ENCODE measurements around the gene UBR3.
"Not testable (repeated sequence)": the region's sequence is repeated elsewhere in the genome, so short reads cannot be mapped to it uniquely, and the experiment has no call there.

The UBR3 gene

DNA sequence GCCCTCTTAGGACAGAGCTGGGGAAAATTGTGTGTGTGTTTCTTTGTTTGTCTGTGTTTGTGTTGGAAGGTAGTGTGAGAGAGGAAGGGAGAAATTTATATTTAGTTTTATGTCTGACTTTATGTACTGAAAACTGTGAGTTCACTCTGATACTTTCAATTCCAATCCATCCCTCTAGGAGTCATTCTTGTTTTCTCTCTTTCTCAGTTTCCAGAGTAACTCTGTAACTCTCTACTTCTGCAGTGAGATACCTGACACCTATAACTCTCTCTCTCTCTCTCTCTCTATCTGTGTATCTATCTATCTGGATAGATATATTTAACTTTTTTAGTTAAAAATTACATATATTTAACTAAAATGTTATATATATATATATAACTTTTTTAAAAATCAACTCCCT is 128.7 kb downstream of the UBR3 start:
- DNase-seq: no peak

DNA sequence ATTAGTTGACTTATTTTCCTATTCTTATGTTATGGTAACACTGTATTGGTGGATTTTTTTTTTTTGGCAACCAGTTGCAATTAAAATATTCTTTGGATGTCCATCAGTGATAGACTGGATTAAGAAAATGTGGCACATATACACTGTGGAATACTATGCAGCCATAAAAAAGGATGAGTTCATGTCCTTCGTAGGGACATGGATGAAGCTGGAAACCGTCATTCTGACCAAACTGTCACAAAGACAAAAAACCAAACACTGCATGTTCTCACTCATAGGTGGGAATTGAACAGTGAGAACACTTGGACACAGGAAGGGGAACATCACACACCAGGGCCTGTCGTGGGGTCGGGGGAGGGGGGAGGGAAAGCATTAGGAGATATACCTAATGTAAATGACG is 130.0 kb downstream of the UBR3 start:
- not testable (repeated sequence) for DNase-seq

DNA sequence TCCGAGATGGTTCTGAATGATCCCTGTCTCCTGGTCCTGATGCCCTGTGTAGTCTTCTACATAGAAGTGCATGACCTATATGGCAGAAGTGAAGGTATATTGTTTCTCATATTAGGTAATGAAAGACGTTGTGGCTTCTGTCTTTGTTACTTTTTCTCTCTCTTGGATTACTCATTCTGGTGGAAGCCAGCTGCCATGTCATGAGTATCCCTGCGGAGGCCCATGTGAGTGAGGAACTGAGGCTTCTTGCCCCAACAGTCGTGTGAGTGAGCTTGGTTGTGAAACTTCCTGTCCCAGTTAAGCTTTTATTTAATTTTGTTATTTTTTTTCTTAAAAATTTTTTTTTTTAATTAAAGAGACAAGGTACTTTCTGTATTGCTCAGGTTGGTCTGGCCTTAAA is 134.7 kb downstream of the UBR3 start:
- DNase-seq: no peak

DNA sequence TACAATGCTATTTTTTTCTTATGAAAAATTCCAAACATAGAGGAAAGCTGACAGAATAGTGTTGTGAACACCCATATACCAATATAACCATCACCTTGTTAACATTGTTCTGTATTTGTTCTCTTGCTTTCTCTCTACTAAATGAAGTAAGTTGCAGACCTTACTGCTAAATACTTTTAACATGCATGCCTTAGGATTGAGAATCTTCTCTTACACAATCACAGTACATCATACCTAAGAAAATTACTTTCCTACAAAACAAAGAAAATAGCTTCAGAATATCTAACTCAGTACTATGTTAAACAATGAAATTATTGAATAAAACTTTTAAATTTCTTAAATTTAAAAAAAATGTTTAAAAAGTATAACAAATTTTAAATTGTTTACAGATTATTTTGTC is 136.5 kb downstream of the UBR3 start:
- DNase-seq: no peak

DNA sequence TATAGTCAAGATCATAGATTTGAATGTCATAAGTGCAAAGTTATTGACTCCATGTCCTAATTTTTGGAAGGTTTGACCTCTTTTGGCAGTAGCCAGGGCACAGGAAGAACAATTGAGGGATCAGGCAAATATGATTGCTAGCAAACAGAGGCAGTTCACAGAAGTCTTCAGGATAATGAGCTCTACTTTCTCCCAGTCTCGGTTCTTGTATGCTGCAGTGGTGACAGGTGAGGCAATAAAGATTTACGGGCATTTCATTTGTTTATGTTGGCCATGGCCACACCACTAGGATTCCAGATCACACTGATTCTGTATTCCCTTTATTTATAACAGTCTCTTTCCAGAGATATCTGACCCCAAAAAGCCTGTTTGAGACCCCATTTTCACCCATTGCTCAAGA is 137.5 kb downstream of the UBR3 start:
- DNase-seq: no peak

DNA sequence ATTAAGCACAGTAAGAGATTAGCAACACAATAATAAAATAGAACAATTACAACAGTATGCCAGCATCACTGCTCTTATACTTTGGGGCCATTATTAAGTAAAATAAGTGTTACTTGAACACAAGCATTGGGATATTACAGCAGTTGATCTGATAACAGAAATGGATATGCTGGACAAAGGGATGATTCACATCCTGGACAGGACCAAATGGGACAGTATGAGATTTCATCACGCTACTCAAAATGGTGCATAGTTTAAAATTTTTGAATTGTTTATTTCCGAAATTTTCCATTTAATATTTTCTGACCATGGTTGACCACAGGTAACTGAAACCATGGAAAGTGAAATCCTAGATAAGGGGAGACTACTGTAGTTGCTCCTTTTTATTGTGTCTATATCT is 138.2 kb downstream of the UBR3 start:
- no peak for DNase-seq

DNA sequence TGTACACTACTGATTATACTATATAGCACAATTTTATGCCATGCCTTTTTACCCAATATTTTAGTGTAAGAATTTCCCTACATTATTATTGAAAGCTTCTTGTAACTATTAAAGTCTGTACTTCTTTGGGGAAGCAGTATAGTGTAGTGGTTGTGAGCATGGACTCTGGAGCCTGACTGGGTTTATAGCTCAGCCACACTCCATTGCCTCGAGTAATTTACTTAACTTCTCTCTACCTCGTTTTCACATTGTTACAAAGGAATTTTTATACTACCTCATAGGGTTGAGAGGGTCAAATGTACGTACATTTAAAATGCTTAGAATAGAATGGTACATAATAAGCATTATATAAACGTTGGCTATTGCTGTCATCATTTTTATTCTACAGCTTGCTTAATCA is 139.2 kb downstream of the UBR3 start:
- no peak for DNase-seq

DNA sequence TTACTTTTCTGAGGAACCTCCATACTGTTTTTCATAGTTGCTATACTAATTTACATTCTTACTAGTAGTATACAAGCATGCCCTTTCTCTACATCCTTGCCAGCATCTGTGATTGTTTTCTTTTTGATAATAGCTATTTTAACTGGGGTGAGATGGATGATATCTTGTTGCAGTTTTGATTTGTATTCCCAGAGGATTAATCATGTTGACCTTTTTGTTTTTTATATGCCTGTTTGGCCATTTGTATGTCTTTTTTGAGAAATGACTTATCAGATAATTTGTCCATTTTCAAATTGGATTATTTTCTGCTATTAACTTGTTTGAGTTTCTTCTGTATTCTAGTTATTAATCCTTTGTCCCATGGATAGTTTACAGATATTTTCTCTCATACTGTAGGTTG is 141.5 kb downstream of the UBR3 start:
- no peak for DNase-seq

DNA sequence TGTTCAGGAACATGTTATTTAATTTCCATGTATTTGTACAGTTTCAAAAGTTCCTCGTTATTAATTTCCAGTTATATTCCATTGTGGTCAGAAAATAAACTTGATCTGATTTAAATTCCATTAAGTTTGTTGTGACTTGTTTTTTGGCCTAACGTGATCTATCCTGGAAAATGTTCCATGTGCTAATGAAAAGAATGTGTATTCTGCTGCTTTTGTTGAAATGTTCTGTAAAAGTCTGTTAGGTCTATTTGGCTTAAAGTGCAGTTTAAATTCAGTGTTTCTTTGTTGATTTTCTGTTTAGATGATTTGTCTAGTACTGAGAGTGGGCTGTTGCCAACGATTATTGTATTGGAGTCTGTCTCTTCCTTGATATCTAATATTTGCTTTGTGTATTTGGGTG is 148.0 kb downstream of the UBR3 start:
- no peak for DNase-seq

DNA sequence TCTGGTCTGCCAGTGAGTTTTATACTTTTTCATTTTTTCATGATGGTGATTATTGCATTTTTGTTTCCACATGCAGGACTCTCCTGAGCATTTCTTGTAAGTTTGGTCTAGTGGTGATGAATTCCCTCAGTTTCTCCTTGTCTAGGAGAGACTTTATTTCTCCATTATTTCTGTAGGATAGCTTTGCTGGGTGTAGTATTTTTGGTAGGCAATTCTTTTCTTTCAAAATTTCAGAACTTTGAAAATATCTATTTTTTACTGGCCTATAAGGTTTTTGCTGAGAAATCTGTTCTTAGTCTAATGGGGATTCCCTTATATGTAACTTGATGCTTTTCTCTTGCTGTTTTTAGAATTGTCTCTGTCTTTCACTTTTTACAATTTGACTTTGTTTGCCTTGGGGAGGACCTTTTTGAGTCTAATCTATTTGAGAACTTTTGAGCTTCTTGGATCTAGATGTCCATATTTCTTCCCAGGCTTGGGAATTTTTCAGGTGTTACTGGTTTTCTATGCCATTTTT is 149.1 kb downstream of the UBR3 start:
- DNase-seq: no peak

DNA sequence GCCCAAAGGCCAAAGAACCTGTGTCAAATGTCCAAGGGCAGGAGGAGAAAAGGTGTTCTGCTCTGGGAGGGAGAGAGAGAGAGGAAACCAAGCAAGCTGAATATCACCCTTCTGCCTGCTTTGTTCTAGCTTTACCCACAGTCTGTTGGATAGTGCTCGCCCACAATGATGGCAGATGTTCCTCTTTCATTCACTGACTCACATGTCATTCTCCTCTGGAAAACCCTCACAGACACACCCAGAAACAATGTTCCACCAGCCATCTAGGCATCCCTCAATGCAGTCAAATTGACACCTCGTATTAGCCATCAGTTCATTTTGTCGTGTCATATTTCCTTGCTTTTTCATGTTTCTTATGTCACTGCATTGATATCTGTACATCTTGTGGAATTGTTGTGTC is 150.3 kb downstream of the UBR3 start:
- DNase-seq: no peak

DNA sequence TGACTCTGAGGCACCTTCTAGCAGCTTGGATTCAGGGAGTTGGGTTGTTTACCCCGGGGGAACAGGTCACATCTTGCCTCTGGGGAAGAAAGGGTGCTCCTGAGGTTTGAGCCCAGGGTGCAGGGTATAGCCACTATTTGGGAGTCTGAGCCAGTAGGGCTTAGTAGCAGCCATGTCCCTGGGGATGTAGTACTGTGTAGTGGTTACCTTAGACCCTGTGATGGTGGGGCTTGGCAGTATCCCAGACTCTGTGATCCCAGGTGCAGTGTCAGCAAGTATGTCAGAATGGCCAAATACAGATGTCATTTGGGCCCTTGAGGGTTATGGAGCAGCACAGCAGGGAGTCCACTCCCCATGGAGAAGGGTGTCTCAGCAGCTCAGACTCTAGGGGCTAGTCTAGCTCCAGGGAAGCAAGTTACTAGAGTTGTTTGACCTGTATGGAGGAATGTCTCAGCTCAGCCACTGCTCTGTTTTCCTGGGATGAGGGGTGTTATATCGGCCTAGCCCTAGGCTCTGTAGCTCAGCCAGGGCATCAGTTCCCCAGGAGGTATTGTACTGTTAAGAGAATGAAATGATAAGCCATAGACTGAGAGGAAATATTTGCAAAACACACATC is 151.3 kb downstream of the UBR3 start:
- DNase-seq: no peak

DNA sequence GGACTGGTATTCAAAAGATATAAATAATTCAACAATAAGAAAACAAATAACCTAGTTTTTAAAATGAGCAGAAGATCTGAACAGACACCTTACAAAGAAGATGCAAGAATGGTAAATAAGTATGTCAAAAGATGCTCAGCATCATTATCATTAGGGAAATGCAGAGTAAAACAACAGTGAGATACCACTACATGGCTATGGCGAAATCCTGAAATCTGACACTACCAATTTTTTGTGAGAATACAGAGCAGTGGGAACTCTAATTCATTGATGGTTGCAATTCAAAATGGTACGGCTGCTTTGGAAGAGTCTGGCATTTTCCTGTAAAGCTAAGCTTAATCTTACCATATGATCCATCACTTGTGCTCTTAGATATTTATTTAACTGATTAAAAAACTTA is 151.8 kb downstream of the UBR3 start:
- DNase-seq: no peak

DNA sequence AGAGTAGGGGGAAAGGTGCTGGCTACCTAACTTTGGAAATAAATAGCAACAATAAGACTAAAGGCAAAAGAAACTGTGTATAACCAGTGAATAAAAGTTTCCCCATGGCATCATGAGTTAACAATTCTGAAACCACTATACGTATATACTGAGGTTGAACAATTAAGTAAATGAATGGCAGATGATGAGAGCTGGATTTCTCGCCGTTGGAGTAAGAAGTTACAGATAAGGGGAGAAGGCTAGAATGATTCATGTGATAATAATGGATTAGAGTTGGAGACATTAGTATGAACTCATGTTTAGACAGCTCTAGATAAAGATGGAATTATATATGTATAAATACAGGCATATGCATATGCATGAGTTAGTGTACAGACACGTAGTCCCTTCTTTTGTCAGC is 152.7 kb downstream of the UBR3 start:
- DNase-seq: no peak

DNA sequence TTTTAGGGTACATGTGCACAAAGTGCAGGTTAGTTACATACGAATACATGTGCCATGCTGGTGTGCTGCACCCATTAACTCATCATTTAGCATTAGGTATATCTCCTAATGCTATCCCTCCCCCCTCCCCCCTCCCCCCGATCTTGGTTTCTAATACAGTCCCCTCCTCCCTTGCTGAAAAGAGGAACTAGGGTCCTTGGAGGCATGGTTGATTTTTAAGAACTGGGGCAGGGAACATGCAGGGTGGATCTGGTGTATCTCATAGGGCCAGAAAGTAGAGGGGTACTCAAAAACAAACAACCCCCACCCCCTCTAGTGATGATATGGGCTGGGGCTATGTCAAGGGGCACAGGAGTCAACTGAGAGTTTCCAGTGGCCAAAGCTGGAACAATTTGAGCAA is 153.4 kb downstream of the UBR3 start:
- no peak for DNase-seq

DNA sequence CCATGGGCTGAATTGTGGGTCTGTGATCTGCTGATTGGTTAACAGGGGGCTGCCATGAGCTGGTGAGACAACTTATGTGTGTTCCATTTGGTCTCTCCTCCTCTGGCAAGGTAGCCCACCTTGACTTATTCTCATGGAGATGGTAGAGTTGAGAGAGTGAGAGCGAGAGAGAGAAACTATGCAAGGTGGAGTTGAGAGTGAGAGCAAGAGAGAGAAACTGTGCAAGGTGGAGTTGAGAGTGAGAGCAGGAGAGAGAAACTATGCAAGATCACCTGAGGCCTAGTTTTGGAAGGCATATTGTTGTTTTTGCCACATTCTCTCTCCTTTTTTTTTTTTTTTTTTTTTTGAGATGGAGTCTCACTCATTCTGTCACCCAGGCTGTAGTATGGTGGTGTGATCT is 155.7 kb downstream of the UBR3 start:
- no peak for DNase-seq

DNA sequence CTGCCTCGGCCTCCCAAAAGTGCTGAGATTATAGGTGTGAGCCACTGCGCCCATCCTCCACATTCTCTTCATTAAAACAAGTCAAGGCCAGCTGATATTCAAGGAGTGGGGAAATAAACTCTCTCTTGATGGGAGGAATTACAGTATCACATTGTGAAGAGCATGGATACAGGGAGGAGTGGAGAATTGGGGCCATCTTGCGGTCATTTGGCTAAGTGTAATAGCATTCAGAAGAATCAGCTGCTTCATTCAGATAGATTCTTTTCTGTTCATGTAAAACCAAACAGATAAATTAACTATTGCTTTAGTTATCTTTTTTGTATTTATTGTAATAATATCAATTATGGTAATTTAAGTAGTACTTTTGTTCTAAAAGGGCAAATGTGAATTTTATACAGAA is 156.3 kb downstream of the UBR3 start:
- DNase-seq: no peak

DNA sequence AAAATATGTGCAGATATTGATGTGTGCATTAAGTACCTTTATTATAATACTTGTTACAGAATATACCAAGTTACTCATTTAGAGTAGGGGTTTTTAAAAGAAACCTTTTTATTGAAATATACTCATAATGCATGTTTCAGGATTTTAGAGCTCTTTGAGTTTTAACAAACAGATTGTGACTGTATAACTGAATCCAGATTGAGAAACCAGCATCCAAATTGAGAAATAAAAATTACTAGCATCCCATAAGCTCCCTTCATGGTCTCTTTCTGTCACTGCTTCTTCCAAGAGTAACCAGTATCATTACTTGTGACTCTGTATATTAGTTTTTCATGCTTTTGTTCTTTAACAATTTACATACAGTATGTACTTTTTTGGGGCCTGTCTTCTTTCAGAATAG is 156.9 kb downstream of the UBR3 start:
- DNase-seq: no peak

DNA sequence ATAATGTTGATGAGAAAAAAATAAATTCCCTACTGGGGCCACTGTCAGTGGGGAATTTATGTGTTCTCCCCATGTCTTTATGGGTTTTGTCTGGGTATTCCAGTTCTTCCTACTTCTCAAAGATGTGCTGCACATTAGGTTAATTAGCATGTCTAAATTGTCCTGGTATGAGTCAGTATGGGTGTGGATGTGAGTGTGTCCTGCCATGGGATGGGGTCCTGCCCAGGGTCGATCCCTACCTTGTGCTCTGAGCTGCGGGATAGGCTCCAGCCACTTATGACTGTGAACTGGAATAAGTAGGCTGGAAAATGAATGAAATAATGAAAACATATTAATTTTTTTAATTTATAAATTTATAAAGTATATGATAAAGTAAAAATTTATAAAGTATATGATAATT is 167.5 kb downstream of the UBR3 start:
- DNase-seq: no peak

DNA sequence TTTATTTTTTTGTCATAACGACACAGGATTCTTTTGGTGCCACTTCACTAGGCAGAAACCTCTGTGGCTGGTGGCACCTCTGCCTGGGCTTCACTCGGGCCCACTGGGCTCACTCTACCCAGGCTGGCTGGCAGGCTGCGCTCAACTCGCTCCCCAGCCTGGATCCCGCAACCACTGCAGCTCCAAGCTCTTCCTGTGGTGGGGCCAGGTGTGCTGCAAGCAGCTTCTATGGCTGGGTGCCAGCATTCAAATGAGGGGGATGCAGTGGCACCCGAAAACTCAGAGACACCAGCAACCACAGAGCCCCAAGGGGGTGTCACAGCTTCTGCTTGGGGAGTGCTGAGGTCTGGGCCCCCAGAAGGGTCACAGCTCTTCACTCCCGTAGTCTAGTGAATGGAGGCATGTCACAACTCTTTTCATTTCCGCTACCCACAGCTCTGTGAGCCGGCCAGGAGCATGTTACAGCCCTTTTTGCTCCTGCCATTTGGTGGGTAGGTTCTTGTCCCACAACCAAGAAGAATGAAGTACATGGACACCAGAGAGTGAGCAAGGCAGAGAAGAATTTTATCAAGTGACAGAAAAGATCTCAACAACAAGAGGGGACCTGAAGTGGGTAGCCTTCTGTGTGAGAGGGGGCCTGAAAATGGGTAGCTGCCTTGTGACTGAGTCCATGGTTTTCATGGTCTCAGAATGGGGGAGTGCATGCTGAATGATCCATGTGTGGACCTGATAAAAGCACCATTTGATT is 170.1 kb downstream of the UBR3 start:
- DNase-seq: no peak

DNA sequence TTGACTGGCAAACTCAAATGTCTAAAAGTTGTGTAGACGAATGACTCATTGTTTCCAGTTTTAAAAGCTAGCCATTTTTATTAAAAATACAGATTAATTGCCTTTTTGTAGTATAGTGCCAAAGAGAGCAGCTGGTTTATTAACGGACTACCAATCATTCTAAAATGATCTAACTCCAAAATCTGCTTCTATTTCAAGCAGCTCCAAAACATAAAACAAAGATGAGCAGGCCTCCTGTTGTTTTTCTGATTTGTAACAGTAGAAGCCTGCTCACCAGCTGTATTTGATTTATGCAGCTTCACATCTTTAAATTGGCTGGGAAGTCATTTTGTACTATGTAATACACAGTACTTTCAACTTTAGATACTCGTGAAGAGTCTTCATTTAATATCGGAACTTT is 171.8 kb downstream of the UBR3 start:
- no peak for DNase-seq

DNA sequence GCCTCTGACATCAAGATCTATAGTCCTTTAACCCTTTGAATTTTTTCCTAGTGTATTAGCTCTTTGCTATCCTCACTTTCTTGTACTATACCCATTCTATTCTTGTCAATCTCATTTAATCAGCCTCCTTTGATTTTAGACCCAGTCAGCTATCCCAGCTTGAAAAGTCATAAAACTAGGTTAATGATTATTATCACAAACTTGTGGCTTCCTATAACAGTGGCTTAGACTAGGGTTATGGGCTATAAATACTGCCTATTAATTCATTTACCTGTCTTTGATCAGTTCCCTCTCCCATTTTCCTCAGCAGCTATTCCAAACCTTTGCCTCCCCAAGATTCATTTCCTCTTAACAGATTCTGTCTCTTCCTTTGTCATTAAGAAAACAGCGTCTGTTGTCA is 174.8 kb downstream of the UBR3 start:
- DNase-seq: no peak

DNA sequence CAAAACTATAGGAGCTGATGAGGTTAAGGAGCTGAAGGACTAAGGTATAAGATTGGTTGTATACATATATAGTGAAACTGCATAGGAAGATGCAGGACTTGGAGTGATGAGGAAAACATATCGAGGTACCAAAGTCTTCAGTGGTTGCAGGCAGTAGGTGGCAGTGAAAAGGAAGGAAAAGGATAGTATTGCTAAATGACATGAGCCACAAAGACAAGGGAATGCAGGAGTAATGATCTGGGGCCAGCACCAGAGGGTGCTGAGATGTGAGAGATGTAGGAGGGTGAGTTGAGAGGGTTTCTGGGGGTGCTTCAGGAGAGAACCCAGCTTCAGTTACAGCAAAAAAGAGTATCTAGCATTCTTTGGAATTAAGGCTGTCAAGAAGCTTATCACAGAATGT is 178.4 kb downstream of the UBR3 start:
- no peak for DNase-seq

DNA sequence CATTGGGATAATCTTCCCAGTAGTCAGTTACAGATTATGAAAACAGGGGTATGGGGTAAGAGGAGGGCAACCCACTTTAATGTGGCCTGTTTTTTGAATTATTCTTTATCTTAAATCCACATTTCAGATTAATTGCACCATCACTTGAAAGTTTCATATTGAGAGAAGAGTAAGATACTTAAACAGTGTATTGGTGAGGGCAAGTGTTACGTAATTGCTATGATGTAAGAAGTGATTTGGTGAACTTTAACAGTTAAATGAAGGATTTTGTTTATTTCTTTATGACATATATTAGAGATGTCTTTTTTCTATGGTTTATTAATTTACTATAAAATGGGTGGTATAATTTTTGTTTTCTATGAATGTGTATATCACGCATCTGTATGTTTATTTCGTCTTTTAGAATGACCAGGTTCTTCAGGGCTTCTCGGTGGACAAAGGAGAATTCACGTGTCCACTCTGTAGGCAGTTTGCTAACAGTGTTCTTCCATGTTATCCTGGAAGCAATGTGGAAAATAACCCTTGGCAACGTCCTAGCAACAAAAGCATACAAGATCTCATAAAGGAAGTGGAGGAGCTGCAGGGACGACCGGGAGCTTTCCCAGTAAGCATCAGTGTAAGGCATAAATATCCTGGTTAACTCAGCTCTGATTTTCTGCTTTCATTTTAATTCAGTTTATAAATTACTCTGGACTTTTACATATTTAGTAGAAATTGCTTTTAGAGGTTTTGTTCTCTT is 179.5 kb downstream of the UBR3 start:
- DNase-seq: no peak

Data from stimulated activated CD4-positive, alpha-beta T cell treated with anti-CD3 and anti-CD28 coated beads, Interleukin-15, amount 100 ng/mL, for 24 hours (primary cell).